ENCODE results near the gene UBP1. TPM values are rescaled to one million over a fixed set of nuclear protein-coding genes. Genes with fewer than 3 reads are reported as not detected.
"Not testable (repeated sequence)": the region's sequence is repeated elsewhere in the genome, so short reads cannot be mapped to it uniquely, and the experiment has no call there.

Gene UBP1
- total RNA-seq, 1 donor from 2014 or later: 62.9 TPM

- TF ChIP-seq, protein P1, sequence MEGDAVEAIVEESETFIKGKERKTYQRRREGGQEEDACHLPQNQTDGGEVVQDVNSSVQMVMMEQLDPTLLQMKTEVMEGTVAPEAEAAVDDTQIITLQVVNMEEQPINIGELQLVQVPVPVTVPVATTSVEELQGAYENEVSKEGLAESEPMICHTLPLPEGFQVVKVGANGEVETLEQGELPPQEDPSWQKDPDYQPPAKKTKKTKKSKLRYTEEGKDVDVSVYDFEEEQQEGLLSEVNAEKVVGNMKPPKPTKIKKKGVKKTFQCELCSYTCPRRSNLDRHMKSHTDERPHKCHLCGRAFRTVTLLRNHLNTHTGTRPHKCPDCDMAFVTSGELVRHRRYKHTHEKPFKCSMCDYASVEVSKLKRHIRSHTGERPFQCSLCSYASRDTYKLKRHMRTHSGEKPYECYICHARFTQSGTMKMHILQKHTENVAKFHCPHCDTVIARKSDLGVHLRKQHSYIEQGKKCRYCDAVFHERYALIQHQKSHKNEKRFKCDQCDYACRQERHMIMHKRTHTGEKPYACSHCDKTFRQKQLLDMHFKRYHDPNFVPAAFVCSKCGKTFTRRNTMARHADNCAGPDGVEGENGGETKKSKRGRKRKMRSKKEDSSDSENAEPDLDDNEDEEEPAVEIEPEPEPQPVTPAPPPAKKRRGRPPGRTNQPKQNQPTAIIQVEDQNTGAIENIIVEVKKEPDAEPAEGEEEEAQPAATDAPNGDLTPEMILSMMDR (IDR thresholded peaks at IDR 0.05): no peak
- Histone ChIP-seq H3K27me3 (no peaks in the 10 kb centered on the region), H3K9me3 (no peaks in the 10 kb centered on the region), H3K27ac (no peak overlapping the region), H3K4me3 (no peak overlapping the region), H3K4me1 (no peaks in the 10 kb centered on the region), H3K36me3 (no peaks in the 10 kb centered on the region)
- DNase-seq (no peak), ATAC-seq (no peak)
- intact Hi-C loops (cut with DNase I): no loop called here
Observed at GRCh38 chr3:33473813-33474212, 33.6 kb upstream of the UBP1 start.

- DNase-seq: no peak
- Histone ChIP-seq H3K4me1 (no peaks in the 10 kb centered on the region), H3K36me3 (no peaks in the 10 kb centered on the region), H3K27ac (no peak overlapping the region), H3K4me3 (no peak overlapping the region), H3K9me3 (no peaks in the 10 kb centered on the region), H3K27me3 (no peaks in the 10 kb centered on the region)
- TF ChIP-seq, protein P1 (IDR thresholded peaks at IDR 0.05): no peak
- intact Hi-C loops (cut with DNase I): no loop called here
- ATAC-seq: no peak
Observed at GRCh38 chr3:33467786-33468185, 27.6 kb upstream of the UBP1 start.

GRCh38 chr3:33461097-33461496, 20.9 kb upstream of the UBP1 start:
- no peaks in the 10 kb centered on the region for H3K36me3 ChIP-seq
- no peak for ATAC-seq
- DNase-seq: no peak
- TF ChIP-seq, protein P1 (IDR thresholded peaks at IDR 0.05): no peak
- peaks cover 10% of the 10 kb centered on the region for H3K9me3 ChIP-seq
- intact Hi-C loops (cut with DNase I): no loop called here
- no peak overlapping the region for H3K4me3 ChIP-seq
- no peaks in the 10 kb centered on the region for H3K27me3 ChIP-seq
- no peak overlapping the region for H3K27ac ChIP-seq
- H3K4me1 ChIP-seq: no peaks in the 10 kb centered on the region

DNA sequence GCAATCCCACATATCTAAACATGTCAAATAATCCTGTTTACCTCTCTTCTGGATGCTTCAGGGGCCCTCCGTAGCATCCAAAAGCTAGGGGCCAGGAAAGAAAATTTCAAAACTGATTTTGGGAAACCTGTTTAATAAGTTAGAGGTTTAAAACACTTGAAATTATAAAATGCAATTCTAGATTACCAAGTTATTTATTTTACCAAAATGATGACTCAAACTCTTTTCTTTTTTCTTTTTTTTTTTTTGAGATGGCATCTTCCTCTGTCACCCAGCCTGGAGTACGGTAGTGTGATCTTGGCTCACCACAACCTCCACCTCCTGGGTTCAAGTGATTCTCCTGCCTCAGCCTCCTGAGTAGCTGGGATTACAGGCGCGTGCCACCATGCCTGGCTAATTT, 19.4 kb upstream of the UBP1 start:
- H3K9me3 ChIP-seq; H3K36me3 ChIP-seq; H3K27ac ChIP-seq; H3K27me3 ChIP-seq; H3K4me1 ChIP-seq; ATAC-seq; intact Hi-C loops (cut with DNase I); H3K4me3 ChIP-seq; DNase-seq: not testable (repeated sequence)

- Histone ChIP-seq H3K4me1 (no peaks in the 10 kb centered on the region), H3K4me3 (no peak overlapping the region), H3K36me3 (no peaks in the 10 kb centered on the region), H3K9me3 (peaks cover 10% of the 10 kb centered on the region), H3K27ac (no peak overlapping the region), H3K27me3 (no peaks in the 10 kb centered on the region)
- TF ChIP-seq, protein P1 (IDR thresholded peaks at IDR 0.05): no peak
- ATAC-seq: no peak
- intact Hi-C loops (cut with DNase I): no loop called here
- DNase-seq: no peak
Observed at GRCh38 chr3:33458446-33458845, 18.2 kb upstream of the UBP1 start.

- H3K27ac ChIP-seq: no peak overlapping the region
- H3K4me1 ChIP-seq: no peaks in the 10 kb centered on the region
- no peak for DNase-seq
- H3K36me3 ChIP-seq: no peaks in the 10 kb centered on the region
- no peaks in the 10 kb centered on the region for H3K27me3 ChIP-seq
- TF ChIP-seq, protein P1 (IDR thresholded peaks at IDR 0.05): no peak
- H3K4me3 ChIP-seq: no peak overlapping the region
- peaks cover 10% of the 10 kb centered on the region for H3K9me3 ChIP-seq
- intact Hi-C loops (cut with DNase I): no loop called here
- no peak for ATAC-seq
Observed at GRCh38 chr3:33456756-33457155, 16.6 kb upstream of the UBP1 start.
